ENCODE data around the gene SLAMF6. TPM values are rescaled to one million over a fixed set of nuclear protein-coding genes. Genes with fewer than 3 reads are reported as not detected.

SLAMF6 gene
- total and polyA plus RNA-seq, 4 donors, result 0.73 to 2.4 (median 2.1) TPM

GRCh38 chr1:160438317-160438918 is 84.6 kb downstream of the SLAMF6 start:
- H3K4me1 ChIP-seq (ENCODE audit: control insufficient read depth in 5 of 5, insufficient read depth in 5 of 5, low read length in 5 of 5), result no peaks in the 10 kb centered on the region
- H3K27ac ChIP-seq (ENCODE audit: low read depth in 1 of 2, low read length in 1 of 2), result peak overlapping the region in 1 of 2 donors; percentile 59
- WGBS, 2 donors, result 83 to 90% methylated on average over 4 of the region's 4 CpGs
- no peaks in the 10 kb centered on the region for H3K27me3 ChIP-seq (ENCODE audit: control insufficient read depth in 3 of 3, insufficient read depth in 3 of 3, low read length in 2 of 3)
- no peaks in the 10 kb centered on the region for H3K36me3 ChIP-seq (ENCODE audit: control insufficient read depth in 4 of 4, insufficient read depth in 4 of 4, low read length in 4 of 4)
- no peak overlapping the region for H3K9ac ChIP-seq (ENCODE audit: insufficient read depth in 1 of 2, low read length in 2 of 2)
- no peak for TF ChIP-seq CTCF (IDR thresholded peaks at IDR 0.05; ENCODE audit: control extremely low read depth, extremely low read depth)
- H3K4me3 ChIP-seq, result no peak overlapping the region
- DNase-seq, result no peak
- no peaks in the 10 kb centered on the region for H3K9me3 ChIP-seq (ENCODE audit: control insufficient read depth in 4 of 4, insufficient read depth in 3 of 4, low read length in 3 of 4)
- no peak for ATAC-seq (ENCODE audit: insufficient read depth, low FRiP score)

- H3K4me3 ChIP-seq, result no peak overlapping the region
- no peaks in the 10 kb centered on the region for H3K36me3 ChIP-seq (ENCODE audit: control insufficient read depth in 4 of 4, insufficient read depth in 4 of 4, low read length in 4 of 4)
- H3K4me1 ChIP-seq (ENCODE audit: control insufficient read depth in 5 of 5, insufficient read depth in 5 of 5, low read length in 5 of 5), result no peaks in the 10 kb centered on the region
- DNase-seq, result no peak
- H3K9me3 ChIP-seq (ENCODE audit: control insufficient read depth in 4 of 4, insufficient read depth in 3 of 4, low read length in 3 of 4), result no peaks in the 10 kb centered on the region
- no peak overlapping the region for H3K9ac ChIP-seq (ENCODE audit: insufficient read depth in 1 of 2, low read length in 2 of 2)
- peak overlapping the region in 1 of 2 donors; percentile 59 for H3K27ac ChIP-seq (ENCODE audit: low read depth in 1 of 2, low read length in 1 of 2)
- ATAC-seq (ENCODE audit: insufficient read depth, low FRiP score), result no peak
- no peak for TF ChIP-seq CTCF (IDR thresholded peaks at IDR 0.05; ENCODE audit: control extremely low read depth, extremely low read depth)
- H3K27me3 ChIP-seq (ENCODE audit: control insufficient read depth in 3 of 3, insufficient read depth in 3 of 3, low read length in 2 of 3), result no peaks in the 10 kb centered on the region
- 53 to 57% methylated on average over 4 of the region's 4 CpGs for WGBS, 2 donors
These were observed 85.4 kb downstream of the SLAMF6 start for GRCh38 chr1:160437432-160438316.

GRCh38 chr1:160436966-160437365 is 86.1 kb downstream of the SLAMF6 start:
- ATAC-seq (ENCODE audit: insufficient read depth, low FRiP score), result no peak
- Histone ChIP-seq H3K9me3 (ENCODE audit: control insufficient read depth in 4 of 4, insufficient read depth in 3 of 4, low read length in 3 of 4) (no peaks in the 10 kb centered on the region), H3K4me3 (no peak overlapping the region), H3K4me1 (ENCODE audit: control insufficient read depth in 5 of 5, insufficient read depth in 5 of 5, low read length in 5 of 5) (no peaks in the 10 kb centered on the region), H3K36me3 (ENCODE audit: control insufficient read depth in 4 of 4, insufficient read depth in 4 of 4, low read length in 4 of 4) (no peaks in the 10 kb centered on the region), H3K9ac (ENCODE audit: insufficient read depth in 1 of 2, low read length in 2 of 2) (no peak overlapping the region), H3K27ac (ENCODE audit: low read depth in 1 of 2, low read length in 1 of 2) (no peak overlapping the region), H3K27me3 (ENCODE audit: control insufficient read depth in 3 of 3, insufficient read depth in 3 of 3, low read length in 2 of 3) (no peaks in the 10 kb centered on the region)
- no peak for TF ChIP-seq CTCF (IDR thresholded peaks at IDR 0.05; ENCODE audit: control extremely low read depth, extremely low read depth)
- no peak for DNase-seq
- 43 to 58% methylated on average over 2 of the region's 2 CpGs for WGBS, 2 donors

Other genes starting within 250 kb of the SLAMF6 start
- gene PEX19, start 238.1 kb downstream of the SLAMF6 start, total RNA-seq, result 10 to 100 TPM; 55.9 to 60.7 TPM
- 10 to 100 TPM; 13.1 to 33.0 TPM for gene PEX19, start 238.1 kb downstream of the SLAMF6 start, polyA plus RNA-seq
- 100 to 1,000 TPM; 158 to 159 TPM for gene COPA, start 180.0 kb downstream of the SLAMF6 start, total RNA-seq
- 10 to 100 TPM; 64.6 to 91.4 TPM for gene COPA, start 180.0 kb downstream of the SLAMF6 start, polyA plus RNA-seq
- 10 to 100 TPM; 72.2 to 85.9 TPM for gene NCSTN, start 179.9 kb downstream of the SLAMF6 start, total RNA-seq
- gene NCSTN, start 179.9 kb downstream of the SLAMF6 start, polyA plus RNA-seq, result 10 to 100 TPM; 46.5 to 83.4 TPM
- under 1 TPM; 0.09 to 0.18 TPM for gene NHLH1, start 156.2 kb downstream of the SLAMF6 start, total RNA-seq
- under 1 TPM; 0.12 to 0.21 TPM for gene NHLH1, start 156.2 kb downstream of the SLAMF6 start, polyA plus RNA-seq
- 10 to 100 TPM in 1 of 2 donors, 1 to 10 TPM in 1; 2.7 to 13.9 TPM for gene VANGL2, start 122.7 kb downstream of the SLAMF6 start, total RNA-seq
- gene VANGL2, start 122.7 kb downstream of the SLAMF6 start, polyA plus RNA-seq, result 1 to 10 TPM; 1.3 to 1.7 TPM
- gene CD84, start 56.2 kb upstream of the SLAMF6 start, total RNA-seq, result 10 to 100 TPM; 10.8 to 18.8 TPM
- gene CD84, start 56.2 kb upstream of the SLAMF6 start, polyA plus RNA-seq, result 10 to 100 TPM in 1 of 2 donors, 1 to 10 TPM in 1; 1.9 to 10.7 TPM
- 1 to 10 TPM in 1 of 2 donors, under 1 TPM in 1; 0.95 to 2.0 TPM for gene SLAMF1, start 123.8 kb upstream of the SLAMF6 start, total RNA-seq
- 10 to 100 TPM in 1 of 2 donors, under 1 TPM in 1; 0.39 to 27.0 TPM for gene SLAMF1, start 123.8 kb upstream of the SLAMF6 start, polyA plus RNA-seq
- gene CD48, start 188.6 kb upstream of the SLAMF6 start, total RNA-seq, result 10 to 100 TPM; 17.6 to 33.6 TPM
- 100 to 1,000 TPM in 1 of 2 donors, 10 to 100 TPM in 1; 16.4 to 126 TPM for gene CD48, start 188.6 kb upstream of the SLAMF6 start, polyA plus RNA-seq
- 10 to 100 TPM in 1 of 2 donors, 1 to 10 TPM in 1; 8.6 to 11.5 TPM for gene SLAMF7, start 216.0 kb upstream of the SLAMF6 start, total RNA-seq
- gene SLAMF7, start 216.0 kb upstream of the SLAMF6 start, polyA plus RNA-seq, result 10 to 100 TPM in 1 of 2 donors, 1 to 10 TPM in 1; 4.6 to 69.4 TPM